Ovary (tissue), 9 donors: ENCODE data around the gene TBC1D16. TPM values are rescaled to one million over a fixed set of nuclear protein-coding genes. Genes with fewer than 3 reads are reported as not detected.

Source experiments
- DNase-seq, 5 donors: peaks; one replicate each; pipeline ENCODE4 v3.0.0-alpha.2; 2019 to 2020
- H3K27ac ChIP-seq, 2 donors: fragments of 200-600 bp; one replicate each; pipeline versions ENCODE4 v1.5.1 to v1.8.0; 2019 to 2022
- H3K27me3 ChIP-seq: fragments of 200-600 bp; one replicate; pipeline ENCODE4 v1.8.0; 2022
- H3K36me3 ChIP-seq: fragments of 200-600 bp; sonication (generic); one replicate; pipeline ENCODE4 v1.5.1; 2019
- H3K4me1 ChIP-seq: one replicate; pipeline ENCODE4 v1.8.1; 2013; ENCODE audit warnings: mild to moderate bottlenecking, moderate library complexity; ENCODE audit not compliant: insufficient read depth
- H3K4me3 ChIP-seq: fragments of 200-600 bp; sonication (generic); one replicate; pipeline ENCODE4 v1.5.1; 2017
- H3K9me3 ChIP-seq, 2 donors: fragments of 200-600 bp in 1 of 2; sonication (generic) in 1 of 2; one replicate each; pipeline versions ENCODE4 v1.5.1 to v1.8.1; 2013 to 2019; ENCODE audit warnings: mild to moderate bottlenecking in 1 of 2, moderate library complexity in 1 of 2
- CTCF ChIP-seq, 3 donors: fragments of 450-650 bp in 2 of 3; fragments of 200-600 bp in 1 of 3; IDR thresholded peaks; one replicate each; pipeline versions ENCODE4 v1.5.1 to v1.8.0; 2016 to 2022; ENCODE audit warnings: antibody characterized with exemption in 3 of 3, mild to moderate bottlenecking in 1 of 3
- EP300 ChIP-seq: sonication (generic); formaldehyde crosslinking; IDR thresholded peaks from one replicate; pipeline ENCODE4 v1.6.1; 2017; ENCODE audit warnings: antibody characterized with exemption
- POLR2A ChIP-seq: fragments of 450-650 bp; IDR thresholded peaks from one replicate; pipeline ENCODE4 v1.6.1; 2017; ENCODE audit warnings: antibody characterized with exemption, mild to moderate bottlenecking, moderate library complexity
- WGBS, 3 donors: extraction: QIAGEN DNeasy Blood & Tissue Kit in 1 of 3; methylation state at CpG; one replicate each; pipeline versions ENCODE4 v1.1.5 to v1.1.7; 2013 to 2017; 5-methylcytosine and 5-hydroxymethylcytosine counted together
- intact Hi-C, 4 donors: fragments of 100-400 bp; cut with DNase I; formaldehyde crosslinking; loops; one replicate each; pipeline versions ENCODE4 v1.11.0 to v1.15.1; 2022 to 2023
- polyA plus RNA-seq, 2 donors: library from polyadenylated mRNA; stranded (reverse); fragments of 200-250 nt in 1 of 2; fragments of 350-450 nt in 1 of 2; fragmentation: Illumina TruSeq in 1 of 2; extraction: RNeasy Lipid Tissue Mini Kit (QIAGEN cat#74804) in 1 of 2; gene quantifications; one replicate each; pipeline ENCODE4 v1.2.3, GENCODE V29; 2013 to 2014
- total RNA-seq, 7 donors: library from RNA; depleted of rRNA in 2 of 7; stranded (reverse); fragments of >200 nt in 2 of 7; fragmentation: NEBNext Ultra II Directional in 3 of 7; extraction: Animal tissue kit (Norgen Biotek cat#: 25700) in 3 of 7; gene quantifications; one replicate each; pipeline versions ENCODE4 v1.1.0 to v1.2.4, GENCODE V29; 2016 to 2023
- donor health status: DM: no; HTN: no; CAD: no; lungs with moderate emphysema.
- donor health status: DM: no; HTN: no; CAD: no.
- donor health status: Bipolar disorder and iron deficiency.
- donor health status: DM: yes; HTN: yes; CAD: no.
- donor health status: DM: no; HTN: no; CAD: no.
- donor health status: DM: yes; HTN: yes; CAD: no.

The TBC1D16 gene
- total and polyA plus RNA-seq, 9 donors, result 9.3 to 40.5 (median 27.1) TPM

GRCh38 chr17:79992649-79993389 is 42.9 kb downstream of the TBC1D16 start:
- TF ChIP-seq EP300, result no peak
- TF ChIP-seq POLR2A, result no peak
- TF ChIP-seq CTCF (IDR thresholded peaks at IDR 0.05), result no peak
- WGBS, 3 donors, result 59 to 71% (median 66%) methylated on average over 9 to 10 of the region's 10 CpGs
- H3K36me3 ChIP-seq, result no peaks in the 10 kb centered on the region
- peak in 2 of 5 donors; percentile 47 for DNase-seq
- no peak overlapping the region for H3K4me3 ChIP-seq
- no peaks in the 10 kb centered on the region for H3K9me3 ChIP-seq
- peak overlapping the region; percentile 67 to 72 for H3K27ac ChIP-seq
- H3K4me1 ChIP-seq, result peaks cover 42% of the 10 kb centered on the region
- intact Hi-C loops, result loop anchor here in 3 of 4 donors (2.0 to 5.0 kb wide), 4 partner anchors 151 to 250 kb away; no protein-coding TSS in a partner anchor
- no peaks in the 10 kb centered on the region for H3K27me3 ChIP-seq

- Histone ChIP-seq H3K4me1 (peaks cover 48% of the 10 kb centered on the region), H3K27me3 (no peaks in the 10 kb centered on the region), H3K4me3 (peak overlapping the region; percentile 31), H3K9me3 (no peaks in the 10 kb centered on the region), H3K27ac (peak overlapping the region; percentile 67 to 72), H3K36me3 (no peaks in the 10 kb centered on the region)
- DNase-seq, result peak; percentile 52 to 65 (median 60)
- TF ChIP-seq EP300 (no peak), CTCF (IDR thresholded peaks at IDR 0.05) (peak in 1 of 3 donors; percentile 10), POLR2A (no peak)
- intact Hi-C loops, result loop anchor here in 3 of 4 donors (2.0 to 5.0 kb wide), 5 partner anchors 150 to 249 kb away; no protein-coding TSS in a partner anchor
- 6 to 12% (median 7%) methylated on average over 36 to 44 of the region's 44 CpGs for WGBS, 3 donors
Observed at GRCh38 chr17:79991924-79992648, 43.6 kb downstream of the TBC1D16 start.

- WGBS, 3 donors, result 29 to 68% (median 35%) methylated on average over 13 to 30 of the region's 30 CpGs
- TF ChIP-seq CTCF (IDR thresholded peaks at IDR 0.05), result peak in 1 of 3 donors; percentile 56
- TF ChIP-seq EP300, result no peak
- intact Hi-C loops, result loop anchor here in 3 of 4 donors (2.0 to 5.0 kb wide), 3 partner anchors 149 to 201 kb away; no protein-coding TSS in a partner anchor
- peaks cover 53% of the 10 kb centered on the region for H3K4me1 ChIP-seq
- no peaks in the 10 kb centered on the region for H3K9me3 ChIP-seq
- no peaks in the 10 kb centered on the region for H3K27me3 ChIP-seq
- peak overlapping the region; percentile 67 to 72 for H3K27ac ChIP-seq
- H3K4me3 ChIP-seq, result peak overlapping the region; percentile 31
- peak; percentile 87 to 92 (median 89) for DNase-seq
- no peaks in the 10 kb centered on the region for H3K36me3 ChIP-seq
Observed at GRCh38 chr17:79991140-79991923, 44.3 kb downstream of the TBC1D16 start.

- intact Hi-C loops, result loop anchor here in 3 of 4 donors (2.0 to 5.0 kb wide), 3 partner anchors 148 to 200 kb away; no protein-coding TSS in a partner anchor
- peaks cover 56% of the 10 kb centered on the region for H3K4me1 ChIP-seq
- no peaks in the 10 kb centered on the region for H3K27me3 ChIP-seq
- no peak overlapping the region for H3K4me3 ChIP-seq
- no peak for TF ChIP-seq CTCF (IDR thresholded peaks at IDR 0.05)
- TF ChIP-seq EP300, result no peak
- TF ChIP-seq POLR2A, result no peak
- WGBS, 3 donors, result 88 to 91% (median 89%) methylated on average over 17 of the region's 17 CpGs
- no peaks in the 10 kb centered on the region for H3K36me3 ChIP-seq
- no peaks in the 10 kb centered on the region for H3K9me3 ChIP-seq
- peak in 4 of 5 donors; percentile 39 to 53 (median 50) for DNase-seq
- H3K27ac ChIP-seq, result peak overlapping the region in 1 of 2 donors; percentile 10
Observed at GRCh38 chr17:79990704-79991103, 45.0 kb downstream of the TBC1D16 start.
